ENCODE data around the gene SERINC2.

Gene SERINC2

DNA sequence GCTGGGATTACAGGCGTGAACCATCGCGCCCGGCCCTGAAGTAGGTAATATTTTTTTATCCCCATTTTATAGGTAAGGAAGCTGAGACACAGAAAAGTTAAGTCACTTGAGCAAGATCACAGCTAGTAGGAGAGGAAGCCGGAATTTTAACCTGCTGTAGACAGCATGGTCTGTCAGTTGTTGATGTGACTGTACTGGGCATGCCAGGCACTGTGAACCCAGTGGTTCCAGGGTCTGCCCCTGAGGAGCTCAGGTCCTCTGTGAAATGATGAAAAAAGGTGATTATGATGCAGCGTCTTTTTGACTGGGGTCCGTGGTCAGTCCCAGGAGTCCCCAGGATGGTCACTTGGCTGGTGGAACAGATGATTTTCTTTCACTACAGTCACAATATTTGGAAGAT is 23.4 kb upstream of the SERINC2 start:
- Mint-ChIP-seq H3K4me1 (no peaks in the 10 kb centered on the region), H3K36me3 (ENCODE audit: low read depth) (no peaks in the 10 kb centered on the region), H3K9me3 (no peaks in the 10 kb centered on the region), H3K27me3 (ENCODE audit: low read depth) (peaks cover 5% of the 10 kb centered on the region), H3K4me3 (no peak overlapping the region), H3K27ac (no peak overlapping the region)
- TF ChIP-seq, protein P1, sequence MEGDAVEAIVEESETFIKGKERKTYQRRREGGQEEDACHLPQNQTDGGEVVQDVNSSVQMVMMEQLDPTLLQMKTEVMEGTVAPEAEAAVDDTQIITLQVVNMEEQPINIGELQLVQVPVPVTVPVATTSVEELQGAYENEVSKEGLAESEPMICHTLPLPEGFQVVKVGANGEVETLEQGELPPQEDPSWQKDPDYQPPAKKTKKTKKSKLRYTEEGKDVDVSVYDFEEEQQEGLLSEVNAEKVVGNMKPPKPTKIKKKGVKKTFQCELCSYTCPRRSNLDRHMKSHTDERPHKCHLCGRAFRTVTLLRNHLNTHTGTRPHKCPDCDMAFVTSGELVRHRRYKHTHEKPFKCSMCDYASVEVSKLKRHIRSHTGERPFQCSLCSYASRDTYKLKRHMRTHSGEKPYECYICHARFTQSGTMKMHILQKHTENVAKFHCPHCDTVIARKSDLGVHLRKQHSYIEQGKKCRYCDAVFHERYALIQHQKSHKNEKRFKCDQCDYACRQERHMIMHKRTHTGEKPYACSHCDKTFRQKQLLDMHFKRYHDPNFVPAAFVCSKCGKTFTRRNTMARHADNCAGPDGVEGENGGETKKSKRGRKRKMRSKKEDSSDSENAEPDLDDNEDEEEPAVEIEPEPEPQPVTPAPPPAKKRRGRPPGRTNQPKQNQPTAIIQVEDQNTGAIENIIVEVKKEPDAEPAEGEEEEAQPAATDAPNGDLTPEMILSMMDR (IDR thresholded peaks at IDR 0.05; ENCODE audit: unreplicated experiment in 3 of 3), result no peak

DNA sequence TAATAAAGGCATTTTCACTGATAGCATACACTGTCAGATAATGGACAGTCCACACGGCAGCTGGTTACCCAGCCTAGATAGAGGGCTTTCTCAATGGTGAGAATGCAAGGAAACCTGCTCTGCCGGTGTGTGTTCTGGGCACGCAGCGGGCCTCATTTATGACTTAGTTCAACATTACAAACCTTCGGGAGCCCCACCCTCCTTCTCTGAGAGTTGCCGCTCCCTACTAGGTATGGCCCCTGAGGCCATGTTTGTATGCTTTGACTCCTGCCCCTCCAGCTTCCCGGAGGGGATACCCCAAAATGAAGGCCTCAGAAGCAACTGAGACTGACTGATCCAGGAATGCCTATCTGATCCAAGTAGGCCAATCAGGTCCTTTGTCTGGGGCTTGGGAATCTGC is 22.9 kb upstream of the SERINC2 start:
- no peak overlapping the region for H3K27ac Mint-ChIP-seq
- H3K27me3 Mint-ChIP-seq (ENCODE audit: low read depth), result peaks cover 9% of the 10 kb centered on the region
- no peaks in the 10 kb centered on the region for H3K36me3 Mint-ChIP-seq (ENCODE audit: low read depth)
- no peak overlapping the region for H3K4me3 Mint-ChIP-seq
- H3K9me3 Mint-ChIP-seq, result no peaks in the 10 kb centered on the region
- TF ChIP-seq, protein P1 (IDR thresholded peaks at IDR 0.05; ENCODE audit: unreplicated experiment in 3 of 3), result no peak
- no peaks in the 10 kb centered on the region for H3K4me1 Mint-ChIP-seq

DNA sequence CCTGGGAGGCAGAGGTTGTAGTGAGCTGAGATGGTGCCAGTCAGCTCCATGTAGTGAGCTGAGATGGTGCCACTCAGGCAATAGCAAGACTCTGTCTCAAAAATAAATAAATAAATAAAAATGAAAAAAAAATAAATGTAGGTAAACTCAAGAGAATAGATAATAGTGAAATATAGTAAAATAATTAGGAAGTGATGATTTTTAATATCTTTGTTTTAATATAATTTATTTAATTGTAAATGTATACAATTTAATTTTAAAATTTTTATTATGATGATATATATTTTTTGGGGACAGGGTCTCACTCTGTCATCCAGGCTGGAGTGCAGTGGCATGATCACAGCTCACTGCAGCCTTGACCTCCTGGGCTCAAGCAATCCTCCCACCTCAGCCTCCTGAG is 19.6 kb upstream of the SERINC2 start:
- H3K27ac Mint-ChIP-seq, result no peak overlapping the region
- no peaks in the 10 kb centered on the region for H3K4me1 Mint-ChIP-seq
- H3K27me3 Mint-ChIP-seq (ENCODE audit: low read depth), result peaks cover 16% of the 10 kb centered on the region

DNA sequence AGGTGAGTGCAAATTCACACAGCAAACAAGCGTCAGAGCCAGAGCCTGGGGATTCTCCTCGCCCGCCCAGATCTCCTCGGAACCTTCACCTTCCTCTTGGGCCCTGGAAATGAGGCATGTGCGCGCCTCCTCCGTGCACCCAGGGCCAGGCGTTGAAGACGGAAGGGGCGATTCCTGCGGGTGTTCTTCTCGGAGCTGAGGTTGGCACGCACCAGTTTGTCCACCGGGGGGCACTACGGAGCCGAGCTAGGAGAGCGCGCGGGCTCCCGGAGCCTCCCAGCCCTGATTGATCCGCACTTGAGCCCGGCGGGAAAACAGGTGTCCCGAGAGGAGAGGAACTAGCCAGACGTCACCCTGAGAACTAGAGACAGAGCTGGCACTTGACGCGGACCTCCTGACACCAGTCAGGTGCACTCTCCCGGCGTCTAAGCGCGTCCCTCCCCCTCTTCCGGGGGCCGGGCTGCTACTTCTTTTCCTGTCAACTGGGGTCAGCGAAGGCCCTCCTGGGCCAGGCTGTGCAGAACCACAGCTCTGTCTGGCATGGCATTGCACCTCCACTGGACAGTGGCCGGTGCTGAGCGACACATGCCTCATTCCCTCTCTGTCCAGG is 18.3 kb upstream of the SERINC2 start:
- TF ChIP-seq, protein P1 (IDR thresholded peaks at IDR 0.05; ENCODE audit: unreplicated experiment in 3 of 3), result peak; percentile 86 to 95 (median 89)
- Mint-ChIP-seq H3K27ac (peak overlapping the region in 2 of 3 experiments; percentile 22 to 57), H3K4me1 (no peaks in the 10 kb centered on the region), H3K4me3 (peak overlapping the region; percentile 56 to 68 (median 60)), H3K9me3 (no peaks in the 10 kb centered on the region), H3K36me3 (ENCODE audit: low read depth) (no peaks in the 10 kb centered on the region), H3K27me3 (ENCODE audit: low read depth) (peaks cover 20% of the 10 kb centered on the region)

More for the DNA sequence above, 19.6 kb upstream of the SERINC2 start:
- Mint-ChIP-seq H3K9me3 (no peaks in the 10 kb centered on the region), H3K4me3 (no peak overlapping the region), H3K36me3 (ENCODE audit: low read depth) (no peaks in the 10 kb centered on the region)
- TF ChIP-seq, protein P1 (IDR thresholded peaks at IDR 0.05; ENCODE audit: unreplicated experiment in 3 of 3), result no peak

DNA sequence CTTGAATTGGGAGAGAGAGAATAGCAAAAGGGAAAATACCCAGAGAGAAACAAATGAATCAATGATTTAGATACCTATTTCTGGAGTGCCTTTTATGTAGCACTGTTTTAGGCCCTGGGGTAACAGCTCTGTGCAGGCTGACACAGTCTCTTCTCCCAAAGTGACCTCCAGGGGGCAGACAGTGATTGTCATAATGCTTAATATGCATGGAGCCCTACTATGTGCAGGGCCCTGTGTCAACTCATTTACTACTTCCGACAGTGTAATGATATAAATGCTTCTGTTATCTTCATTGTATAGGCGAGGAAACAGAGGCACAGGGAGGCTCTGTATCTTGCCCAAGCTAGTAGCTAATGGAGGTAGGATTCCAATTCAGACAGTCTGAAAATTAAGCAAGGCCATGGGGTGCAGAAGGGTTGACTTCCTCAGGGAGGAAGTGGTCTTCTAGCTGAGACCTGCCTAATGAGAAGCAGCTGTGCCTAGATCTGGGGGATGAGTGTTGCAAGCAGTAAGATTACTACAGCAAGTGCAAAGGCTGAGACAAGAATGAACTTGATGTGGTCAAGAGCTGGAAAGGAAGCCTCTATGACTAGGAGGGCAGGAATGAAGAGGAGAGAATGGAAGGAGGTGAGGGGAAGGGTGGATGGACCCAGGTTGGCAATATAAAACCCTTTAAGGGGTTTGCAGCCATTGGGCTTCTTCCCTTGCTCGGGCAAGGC is 16.2 kb upstream of the SERINC2 start:
- Mint-ChIP-seq H3K27me3 (ENCODE audit: low read depth) (peaks cover 20% of the 10 kb centered on the region), H3K9me3 (no peaks in the 10 kb centered on the region), H3K27ac (no peak overlapping the region), H3K4me1 (no peaks in the 10 kb centered on the region), H3K4me3 (no peak overlapping the region), H3K36me3 (ENCODE audit: low read depth) (no peaks in the 10 kb centered on the region)
- TF ChIP-seq, protein P1 (IDR thresholded peaks at IDR 0.05; ENCODE audit: unreplicated experiment in 3 of 3), result peak in 2 of 3 experiments; percentile 23 to 27

Measured in nephron (organoid).